ENCODE measurements around the gene LRP1B.

DNA sequence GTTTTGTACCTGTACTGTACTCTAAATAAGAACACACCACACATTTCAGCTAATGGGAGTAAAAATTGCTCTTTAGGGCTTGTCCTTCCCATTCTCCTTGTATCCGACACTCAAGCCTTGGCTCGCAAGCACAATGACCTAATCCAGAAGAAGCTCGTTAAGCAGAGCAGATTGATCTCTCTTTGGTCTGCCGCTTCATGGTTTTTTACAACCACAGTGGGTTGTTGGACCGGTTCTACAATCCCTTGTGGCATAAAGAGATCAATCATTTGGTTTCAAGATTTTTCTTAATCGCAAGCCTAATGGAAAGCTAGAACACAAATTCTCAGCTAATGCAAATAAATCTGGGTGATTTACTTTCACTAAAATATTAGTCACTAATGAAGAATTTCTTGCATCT lies 662.1 kb downstream of the LRP1B start:
- TF ChIP-seq SIN3A (IDR thresholded peaks at IDR 0.05; ENCODE audit: borderline replicate concordance, insufficient read depth, low read length) (no peak), TAF1 (IDR thresholded peaks at IDR 0.05; ENCODE audit: borderline replicate concordance, insufficient read depth, low read length) (no peak), POLR2AphosphoS5 (IDR thresholded peaks at IDR 0.05; ENCODE audit: low read depth, low read length) (no peak)
- TF ChIP-seq, protein P1, sequence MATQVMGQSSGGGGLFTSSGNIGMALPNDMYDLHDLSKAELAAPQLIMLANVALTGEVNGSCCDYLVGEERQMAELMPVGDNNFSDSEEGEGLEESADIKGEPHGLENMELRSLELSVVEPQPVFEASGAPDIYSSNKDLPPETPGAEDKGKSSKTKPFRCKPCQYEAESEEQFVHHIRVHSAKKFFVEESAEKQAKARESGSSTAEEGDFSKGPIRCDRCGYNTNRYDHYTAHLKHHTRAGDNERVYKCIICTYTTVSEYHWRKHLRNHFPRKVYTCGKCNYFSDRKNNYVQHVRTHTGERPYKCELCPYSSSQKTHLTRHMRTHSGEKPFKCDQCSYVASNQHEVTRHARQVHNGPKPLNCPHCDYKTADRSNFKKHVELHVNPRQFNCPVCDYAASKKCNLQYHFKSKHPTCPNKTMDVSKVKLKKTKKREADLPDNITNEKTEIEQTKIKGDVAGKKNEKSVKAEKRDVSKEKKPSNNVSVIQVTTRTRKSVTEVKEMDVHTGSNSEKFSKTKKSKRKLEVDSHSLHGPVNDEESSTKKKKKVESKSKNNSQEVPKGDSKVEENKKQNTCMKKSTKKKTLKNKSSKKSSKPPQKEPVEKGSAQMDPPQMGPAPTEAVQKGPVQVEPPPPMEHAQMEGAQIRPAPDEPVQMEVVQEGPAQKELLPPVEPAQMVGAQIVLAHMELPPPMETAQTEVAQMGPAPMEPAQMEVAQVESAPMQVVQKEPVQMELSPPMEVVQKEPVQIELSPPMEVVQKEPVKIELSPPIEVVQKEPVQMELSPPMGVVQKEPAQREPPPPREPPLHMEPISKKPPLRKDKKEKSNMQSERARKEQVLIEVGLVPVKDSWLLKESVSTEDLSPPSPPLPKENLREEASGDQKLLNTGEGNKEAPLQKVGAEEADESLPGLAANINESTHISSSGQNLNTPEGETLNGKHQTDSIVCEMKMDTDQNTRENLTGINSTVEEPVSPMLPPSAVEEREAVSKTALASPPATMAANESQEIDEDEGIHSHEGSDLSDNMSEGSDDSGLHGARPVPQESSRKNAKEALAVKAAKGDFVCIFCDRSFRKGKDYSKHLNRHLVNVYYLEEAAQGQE (IDR thresholded peaks at IDR 0.05; ENCODE audit: insufficient read depth in 1 of 2, low read depth in 2 of 2, low read length in 2 of 2), result no peak

All from PFSK-1 (cell line).